C4-2B (cell line): ENCODE data around the gene TACC3.

Experiments used
- ZFX ChIP-seq: fragments of 450-650 bp; IDR thresholded peaks from 2 replicates; pipeline ENCODE4 v1.6.1; 2017
- TF ChIP-seq, protein P1 (sequence below): fragments of 450-650 bp; conservative IDR thresholded peaks from 2 replicates; pipeline ENCODE4 v1.5.1; 2017; ENCODE audit warnings: mild to moderate bottlenecking

DNA sequence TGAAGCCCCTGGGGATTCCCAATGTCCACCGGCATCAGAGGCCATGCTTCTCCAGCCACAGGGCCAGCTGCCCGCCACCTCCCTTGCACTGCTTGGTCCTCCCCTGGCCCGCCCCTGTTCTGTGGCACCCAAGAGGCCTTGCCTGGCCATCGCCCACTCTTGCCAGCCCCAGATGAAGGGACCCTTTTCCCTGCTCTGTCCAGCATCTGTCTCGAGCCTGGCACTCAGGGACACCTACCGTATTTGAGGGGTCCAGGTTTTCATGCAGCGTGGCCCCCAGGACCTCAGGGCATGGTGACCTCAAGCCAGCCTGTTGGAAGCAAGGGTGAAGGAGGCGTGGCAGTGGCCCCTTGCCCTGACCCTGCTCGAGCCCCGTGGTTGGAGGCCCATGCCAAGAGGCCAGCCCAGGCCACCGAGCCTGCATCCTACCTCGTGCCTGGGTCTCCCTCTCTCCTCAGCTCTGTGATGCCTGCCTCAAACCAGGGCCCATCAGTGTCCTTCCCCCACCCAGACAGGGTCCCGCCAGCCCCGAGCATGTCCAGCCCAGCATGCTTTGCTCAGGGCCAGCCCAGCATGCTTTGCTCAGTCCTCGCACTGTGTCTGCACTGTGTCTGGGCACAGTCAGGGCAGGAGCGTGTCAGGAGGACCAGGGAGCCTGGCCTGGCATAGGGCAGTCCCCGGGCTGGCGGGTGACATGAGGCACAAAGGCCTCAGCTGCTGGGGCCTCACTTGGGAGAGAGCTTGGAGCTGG lies 57.5 kb downstream of the TACC3 start:
- TF ChIP-seq, protein P1, sequence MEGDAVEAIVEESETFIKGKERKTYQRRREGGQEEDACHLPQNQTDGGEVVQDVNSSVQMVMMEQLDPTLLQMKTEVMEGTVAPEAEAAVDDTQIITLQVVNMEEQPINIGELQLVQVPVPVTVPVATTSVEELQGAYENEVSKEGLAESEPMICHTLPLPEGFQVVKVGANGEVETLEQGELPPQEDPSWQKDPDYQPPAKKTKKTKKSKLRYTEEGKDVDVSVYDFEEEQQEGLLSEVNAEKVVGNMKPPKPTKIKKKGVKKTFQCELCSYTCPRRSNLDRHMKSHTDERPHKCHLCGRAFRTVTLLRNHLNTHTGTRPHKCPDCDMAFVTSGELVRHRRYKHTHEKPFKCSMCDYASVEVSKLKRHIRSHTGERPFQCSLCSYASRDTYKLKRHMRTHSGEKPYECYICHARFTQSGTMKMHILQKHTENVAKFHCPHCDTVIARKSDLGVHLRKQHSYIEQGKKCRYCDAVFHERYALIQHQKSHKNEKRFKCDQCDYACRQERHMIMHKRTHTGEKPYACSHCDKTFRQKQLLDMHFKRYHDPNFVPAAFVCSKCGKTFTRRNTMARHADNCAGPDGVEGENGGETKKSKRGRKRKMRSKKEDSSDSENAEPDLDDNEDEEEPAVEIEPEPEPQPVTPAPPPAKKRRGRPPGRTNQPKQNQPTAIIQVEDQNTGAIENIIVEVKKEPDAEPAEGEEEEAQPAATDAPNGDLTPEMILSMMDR, result no peak
- no peak for TF ChIP-seq ZFX
